Activated B cell treated with CpG ODN at 0.5 μM for 24 hours (primary cell): ENCODE data around the gene MPP7. TPM values are rescaled to one million over a fixed set of nuclear protein-coding genes. Genes with fewer than 3 reads are reported as not detected.

Experiments
- ATAC-seq: fragments of 200-7000 bp; cut with Tn5 transposase; one replicate; pipeline ENCODE4 v1.10.0; 2021; ENCODE audit warnings: low read depth, mild to moderate bottlenecking, moderate library complexity
- CTCF ChIA-PET: fragments of 350-600 bp; sonication (Branson Sonifier 250); formaldehyde crosslinking; loops from one replicate; lab custom pipeline; 2021; ENCODE audit warnings: antibody characterized with exemption; lab: Charles Lee
- POLR2A ChIA-PET: fragments of 350-600 bp; sonication (Branson Sonifier 250); formaldehyde crosslinking; loops from one replicate; lab custom pipeline; 2021; ENCODE audit warnings: antibody characterized with exemption; lab: Charles Lee
- DNase-seq: peaks from one replicate; pipeline ENCODE4 v3.0.0; 2022
- H3K27ac Mint-ChIP-seq: one replicate; pipeline ENCODE4 v1.8.0; 2020; ENCODE audit warnings: mixed read lengths
- H3K27me3 Mint-ChIP-seq: one replicate; pipeline ENCODE4 v1.8.0; 2021; ENCODE audit warnings: mixed read lengths
- H3K36me3 Mint-ChIP-seq: one replicate; pipeline ENCODE4 v1.8.0; 2021; ENCODE audit warnings: low read depth, mixed read lengths
- H3K4me1 Mint-ChIP-seq: one replicate; pipeline ENCODE4 v1.8.0; 2021; ENCODE audit warnings: mixed read lengths
- H3K4me3 Mint-ChIP-seq: one replicate; pipeline ENCODE4 v1.8.0; 2020; ENCODE audit warnings: mild to moderate bottlenecking, mixed read lengths
- H3K9me3 Mint-ChIP-seq: one replicate; pipeline ENCODE4 v1.8.0; 2020; ENCODE audit warnings: mixed read lengths
- intact Hi-C: fragments of 100-400 bp; cut with micrococcal nuclease; formaldehyde crosslinking; loops from one replicate; pipeline ENCODE4 v1.15.1; 2024
- total RNA-seq: library from RNA; stranded (reverse); gene quantifications from 2 replicates; pipeline ENCODE4 v1.2.3, GENCODE V29; 2022
- TF ChIP-seq, protein P1 (sequence below): fragments of 200-600 bp; IDR thresholded peaks from one replicate; pipeline ENCODE4 v1.8.0; 2022; ENCODE audit warnings: antibody characterized with exemption, mild to moderate bottlenecking

MPP7 gene
- total RNA-seq, 1 donor from 2014 or later: 8.3 TPM

GRCh38 chr10:28253169-28253785, 49.6 kb downstream of the MPP7 start:
- intact Hi-C loops: no loop called here
- CTCF ChIA-PET: interaction anchor here (1.9 to 10.5 kb wide), 5 partner anchors 12 to 139 kb away, joined by 7 to 159 read pairs (median 20); partner anchors contain the start of gene MPP7
- Mint-ChIP-seq H3K9me3 (no peaks in the 10 kb centered on the region), H3K27ac (no peak overlapping the region), H3K4me1 (no peaks in the 10 kb centered on the region), H3K4me3 (no peak overlapping the region), H3K27me3 (no peaks in the 10 kb centered on the region), H3K36me3 (no peaks in the 10 kb centered on the region)
- DNase-seq (no peak), ATAC-seq (no peak)
- POLR2A ChIA-PET: no interaction called here
- TF ChIP-seq, protein P1, sequence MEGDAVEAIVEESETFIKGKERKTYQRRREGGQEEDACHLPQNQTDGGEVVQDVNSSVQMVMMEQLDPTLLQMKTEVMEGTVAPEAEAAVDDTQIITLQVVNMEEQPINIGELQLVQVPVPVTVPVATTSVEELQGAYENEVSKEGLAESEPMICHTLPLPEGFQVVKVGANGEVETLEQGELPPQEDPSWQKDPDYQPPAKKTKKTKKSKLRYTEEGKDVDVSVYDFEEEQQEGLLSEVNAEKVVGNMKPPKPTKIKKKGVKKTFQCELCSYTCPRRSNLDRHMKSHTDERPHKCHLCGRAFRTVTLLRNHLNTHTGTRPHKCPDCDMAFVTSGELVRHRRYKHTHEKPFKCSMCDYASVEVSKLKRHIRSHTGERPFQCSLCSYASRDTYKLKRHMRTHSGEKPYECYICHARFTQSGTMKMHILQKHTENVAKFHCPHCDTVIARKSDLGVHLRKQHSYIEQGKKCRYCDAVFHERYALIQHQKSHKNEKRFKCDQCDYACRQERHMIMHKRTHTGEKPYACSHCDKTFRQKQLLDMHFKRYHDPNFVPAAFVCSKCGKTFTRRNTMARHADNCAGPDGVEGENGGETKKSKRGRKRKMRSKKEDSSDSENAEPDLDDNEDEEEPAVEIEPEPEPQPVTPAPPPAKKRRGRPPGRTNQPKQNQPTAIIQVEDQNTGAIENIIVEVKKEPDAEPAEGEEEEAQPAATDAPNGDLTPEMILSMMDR: no peak

Other genes starting within 250 kb of the MPP7 start
- 145 and 159 TPM in 2 replicates for gene WAC, start 230.1 kb upstream of the MPP7 start, total RNA-seq